Measurements from ENCODE around the gene TMEM72.

The TMEM72 gene

GRCh38 chr10:44891721-44892120 is 19.4 kb upstream of the TMEM72 start:
- no peak for DNase-seq (ENCODE audit: extremely low read depth, low read depth)
- TF ChIP-seq, protein P1, sequence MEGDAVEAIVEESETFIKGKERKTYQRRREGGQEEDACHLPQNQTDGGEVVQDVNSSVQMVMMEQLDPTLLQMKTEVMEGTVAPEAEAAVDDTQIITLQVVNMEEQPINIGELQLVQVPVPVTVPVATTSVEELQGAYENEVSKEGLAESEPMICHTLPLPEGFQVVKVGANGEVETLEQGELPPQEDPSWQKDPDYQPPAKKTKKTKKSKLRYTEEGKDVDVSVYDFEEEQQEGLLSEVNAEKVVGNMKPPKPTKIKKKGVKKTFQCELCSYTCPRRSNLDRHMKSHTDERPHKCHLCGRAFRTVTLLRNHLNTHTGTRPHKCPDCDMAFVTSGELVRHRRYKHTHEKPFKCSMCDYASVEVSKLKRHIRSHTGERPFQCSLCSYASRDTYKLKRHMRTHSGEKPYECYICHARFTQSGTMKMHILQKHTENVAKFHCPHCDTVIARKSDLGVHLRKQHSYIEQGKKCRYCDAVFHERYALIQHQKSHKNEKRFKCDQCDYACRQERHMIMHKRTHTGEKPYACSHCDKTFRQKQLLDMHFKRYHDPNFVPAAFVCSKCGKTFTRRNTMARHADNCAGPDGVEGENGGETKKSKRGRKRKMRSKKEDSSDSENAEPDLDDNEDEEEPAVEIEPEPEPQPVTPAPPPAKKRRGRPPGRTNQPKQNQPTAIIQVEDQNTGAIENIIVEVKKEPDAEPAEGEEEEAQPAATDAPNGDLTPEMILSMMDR (IDR thresholded peaks at IDR 0.05; ENCODE audit: low read depth, low read length) = no peak

DNA sequence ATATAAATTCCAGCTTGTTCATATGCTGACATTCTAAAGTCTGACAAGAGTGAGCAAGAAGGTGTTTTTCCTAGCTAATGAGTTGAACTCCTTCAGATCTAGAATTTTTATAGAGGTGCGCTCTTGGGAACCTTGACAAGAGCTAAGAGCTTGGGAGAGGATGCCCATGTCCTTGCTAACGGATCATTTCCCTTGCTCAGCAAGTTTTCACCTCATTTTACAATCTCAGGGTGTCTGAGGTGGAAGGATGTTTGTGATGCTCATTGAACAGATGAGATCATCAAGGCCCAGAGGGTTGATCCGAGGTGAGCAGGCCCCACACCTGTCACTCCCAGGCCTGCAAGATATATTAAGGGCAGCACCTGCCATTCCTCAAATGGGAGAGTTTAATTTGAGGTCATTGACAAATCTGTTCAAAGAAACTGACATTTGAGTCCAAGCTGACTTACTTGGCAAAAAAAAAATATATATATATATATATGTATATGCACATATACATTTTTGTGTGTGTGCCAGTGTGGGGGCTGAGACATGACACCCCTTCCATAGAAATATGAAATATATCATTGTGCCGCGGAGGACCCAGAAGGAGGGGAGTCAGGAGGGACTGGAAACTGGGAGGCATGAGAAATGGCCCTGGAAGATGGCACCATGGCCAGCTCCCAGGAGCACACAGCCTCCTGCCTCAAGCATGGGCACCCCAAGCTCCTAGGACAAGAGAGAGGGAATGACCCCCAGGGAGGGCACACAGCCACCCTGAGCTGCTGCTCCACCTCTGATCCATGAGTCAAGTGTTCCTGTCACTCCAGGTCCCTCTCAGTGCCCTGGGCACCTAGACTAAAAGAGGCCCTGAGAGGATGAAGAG is 17.3 kb upstream of the TMEM72 start:
- no peak for DNase-seq (ENCODE audit: extremely low read depth, low read depth)

GRCh38 chr10:44894691-44895090 is 16.4 kb upstream of the TMEM72 start:
- TF ChIP-seq, protein P1 (IDR thresholded peaks at IDR 0.05; ENCODE audit: low read depth, low read length) = no peak
- no peak for DNase-seq (ENCODE audit: extremely low read depth, low read depth)

More for the DNA sequence above, 17.3 kb upstream of the TMEM72 start:
- TF ChIP-seq, protein P1 (IDR thresholded peaks at IDR 0.05; ENCODE audit: low read depth, low read length) = no peak

DNA sequence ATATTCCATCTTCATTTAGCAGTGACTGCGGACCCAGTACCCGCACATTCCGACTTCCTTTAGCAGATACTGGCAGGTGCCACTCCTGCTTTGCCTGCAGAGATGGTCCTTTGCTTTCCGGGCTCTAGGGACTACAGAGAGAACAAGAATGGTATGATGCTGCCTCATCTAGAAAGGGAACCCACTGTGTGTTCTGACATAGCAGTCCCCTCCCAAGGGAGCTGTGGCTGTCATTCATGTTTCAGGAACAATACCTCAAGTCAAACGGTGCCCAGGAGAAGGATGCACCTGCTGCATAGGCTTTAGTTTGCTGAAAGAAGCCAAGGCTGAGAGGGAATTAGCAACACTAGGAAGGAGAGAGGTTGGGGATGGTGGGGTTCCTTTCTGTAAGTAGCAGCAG is 15.9 kb upstream of the TMEM72 start:
- TF ChIP-seq, protein P1 (IDR thresholded peaks at IDR 0.05; ENCODE audit: low read depth, low read length) = no peak
- no peak for DNase-seq (ENCODE audit: extremely low read depth, low read depth)

DNA sequence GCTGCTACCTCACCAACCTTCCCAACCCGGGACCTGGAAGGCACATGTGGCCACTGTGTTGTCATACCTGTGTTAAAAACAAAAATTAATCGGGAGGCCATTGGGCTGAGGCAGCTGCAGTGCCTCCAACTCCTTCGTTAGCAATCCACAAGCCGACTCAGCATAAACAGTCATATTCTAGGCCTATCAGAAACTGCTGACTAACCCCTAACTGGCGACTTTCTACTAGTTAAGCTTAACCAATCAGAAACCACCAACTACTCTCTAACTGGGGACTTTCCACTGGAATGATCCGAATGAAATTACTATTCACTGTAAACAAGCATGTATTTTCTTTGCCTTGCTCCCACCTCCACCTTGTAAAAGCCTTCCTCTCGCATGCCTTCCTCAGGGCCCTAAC is 14.1 kb upstream of the TMEM72 start:
- TF ChIP-seq, protein P1 (IDR thresholded peaks at IDR 0.05; ENCODE audit: low read depth, low read length) = no peak
- no peak for DNase-seq (ENCODE audit: extremely low read depth, low read depth)

DNA sequence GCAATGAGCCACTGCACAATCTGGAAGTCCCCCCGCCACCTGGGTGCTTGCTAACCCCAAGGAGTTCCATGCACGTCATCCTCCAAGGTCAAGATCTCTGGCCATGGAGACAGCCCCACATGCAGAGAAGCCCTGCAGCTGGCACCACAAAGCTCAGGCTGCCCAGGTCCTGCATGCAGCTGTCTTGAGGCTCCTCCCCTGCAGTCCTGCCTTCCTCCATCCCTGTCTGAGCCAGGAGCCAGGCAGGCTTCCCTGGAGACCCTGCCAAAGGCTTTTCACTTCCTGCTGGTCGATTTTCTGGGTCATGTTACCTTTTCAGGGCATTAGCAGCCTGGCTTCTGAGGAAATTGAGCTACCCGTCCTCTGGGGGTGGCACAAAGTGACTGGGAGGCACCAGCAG is 12.5 kb upstream of the TMEM72 start:
- TF ChIP-seq, protein P1 (IDR thresholded peaks at IDR 0.05; ENCODE audit: low read depth, low read length) = no peak
- DNase-seq (ENCODE audit: extremely low read depth, low read depth) = no peak

DNA sequence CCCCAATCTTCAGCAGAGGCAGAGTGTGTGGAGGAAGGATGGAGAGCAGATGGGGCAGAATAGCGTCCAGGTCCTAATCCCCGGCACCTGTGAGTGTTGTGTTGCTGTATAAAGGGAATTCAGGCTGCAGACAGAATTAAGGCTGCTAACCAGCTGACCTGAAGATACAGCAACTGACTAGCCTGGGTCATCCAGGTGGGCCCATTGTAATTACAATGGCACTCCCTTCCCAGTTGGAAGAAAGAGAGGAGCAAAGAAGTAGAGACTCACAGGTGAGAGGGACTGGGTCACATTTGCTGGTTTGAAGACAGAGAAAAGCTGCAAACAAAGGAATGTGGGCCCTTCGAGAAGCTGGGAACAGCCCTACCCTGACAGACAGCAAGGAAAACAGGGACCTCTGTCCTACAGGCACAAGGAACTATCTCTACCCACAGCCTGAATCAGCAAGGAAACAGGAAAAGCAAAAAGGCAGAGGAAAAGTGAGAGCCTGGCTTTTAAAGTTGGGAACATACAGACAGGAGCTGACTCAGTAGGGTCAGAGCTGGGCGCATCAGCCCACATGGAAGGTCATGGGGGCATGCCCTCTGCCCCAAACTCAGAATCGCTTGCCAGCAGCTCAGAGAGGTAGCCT is 11.6 kb upstream of the TMEM72 start:
- TF ChIP-seq, protein P1 (IDR thresholded peaks at IDR 0.05; ENCODE audit: low read depth, low read length) = no peak
- no peak for DNase-seq (ENCODE audit: extremely low read depth, low read depth)

All from AG09319 (cell line).